ENCODE measurements around the gene AXIN1. TPM values are rescaled to one million over a fixed set of nuclear protein-coding genes. Genes with fewer than 3 reads are reported as not detected.
"Not testable (repeated sequence)": the region's sequence is repeated elsewhere in the genome, so short reads cannot be mapped to it uniquely, and the experiment has no call there.

The AXIN1 gene
- total RNA-seq, 1 experiment from 2014 or later: 52.4 TPM

DNA sequence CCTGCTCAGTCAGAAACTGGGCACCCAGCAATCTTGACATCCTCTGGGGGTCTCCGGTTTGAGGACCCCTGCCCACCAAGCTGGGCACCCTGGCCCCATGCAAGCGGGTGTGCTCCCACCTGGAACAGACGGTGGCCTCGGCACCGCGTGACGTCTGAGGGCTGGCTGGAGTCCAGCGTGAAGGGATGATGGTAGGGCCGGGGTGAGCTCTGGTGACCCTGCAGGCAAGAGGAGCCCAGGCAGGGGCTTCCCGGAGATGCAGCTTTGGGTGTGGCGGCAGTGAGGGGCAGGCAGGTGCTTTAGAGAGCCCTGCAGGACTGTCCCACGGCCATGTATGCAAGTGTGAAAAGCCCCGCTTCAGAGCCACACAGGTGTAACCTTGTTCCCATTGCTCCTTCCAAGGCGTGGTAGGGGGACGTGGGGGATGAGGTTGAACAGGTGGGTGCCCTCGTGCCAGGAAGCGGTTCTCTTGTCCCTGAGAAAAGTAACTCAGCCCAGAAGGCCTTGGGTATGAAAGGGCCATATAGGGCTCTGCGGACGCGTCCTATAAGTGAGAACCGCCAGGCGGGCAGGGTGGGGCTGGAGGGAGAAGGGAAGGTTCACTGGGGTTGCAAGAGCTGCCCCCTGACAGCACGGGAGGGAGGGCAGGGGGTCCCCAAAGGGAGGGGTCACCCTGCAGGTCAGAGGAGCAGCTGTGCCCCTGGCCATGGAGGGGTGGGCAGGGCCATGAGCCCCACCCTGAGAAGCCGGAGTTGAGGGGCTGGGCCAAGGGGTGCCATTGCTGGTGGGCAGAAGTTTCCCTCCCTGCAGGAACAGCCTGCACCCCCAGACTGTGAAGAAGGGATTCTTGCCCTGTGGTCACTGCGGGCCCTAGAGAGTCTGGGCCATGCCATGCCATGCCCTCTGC, 86.0 kb downstream of the AXIN1 start:
- H3K4me3 ChIP-seq (ENCODE audit: insufficient read depth, low read depth, low read length): no peak overlapping the region
- DNase-seq: no peak
- peaks cover 4% of the 10 kb centered on the region for H3K36me3 ChIP-seq (replicated peaks; ENCODE audit: control insufficient read depth, insufficient read depth, low read length)
- H3K27me3 ChIP-seq (ENCODE audit: control insufficient read depth, insufficient read depth, low read length): no peaks in the 10 kb centered on the region

DNA sequence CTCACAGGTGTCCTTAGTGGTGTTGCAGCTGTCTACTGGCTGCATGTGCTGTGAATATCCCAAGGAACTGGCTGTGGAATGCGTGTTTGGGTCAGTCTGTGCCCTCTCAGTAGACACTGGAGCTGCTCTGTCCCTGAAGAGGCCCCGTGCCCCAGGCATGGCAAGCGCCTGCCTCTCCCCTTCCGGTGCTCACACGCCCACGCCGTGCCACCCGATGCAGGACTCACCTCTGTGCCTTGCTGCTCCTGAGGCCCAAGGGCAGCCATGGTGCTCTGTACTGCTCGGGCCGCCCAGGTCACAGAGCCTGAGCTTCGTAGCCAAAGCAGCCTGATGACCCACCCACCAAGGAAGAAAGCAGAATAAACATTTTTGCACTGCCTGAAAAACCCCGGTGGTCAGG, 86.8 kb downstream of the AXIN1 start:
- peaks cover 4% of the 10 kb centered on the region for H3K36me3 ChIP-seq (replicated peaks; ENCODE audit: control insufficient read depth, insufficient read depth, low read length)
- H3K4me3 ChIP-seq (ENCODE audit: insufficient read depth, low read depth, low read length): no peak overlapping the region
- no peaks in the 10 kb centered on the region for H3K27me3 ChIP-seq (ENCODE audit: control insufficient read depth, insufficient read depth, low read length)
- peak; percentile 38 for DNase-seq

DNA sequence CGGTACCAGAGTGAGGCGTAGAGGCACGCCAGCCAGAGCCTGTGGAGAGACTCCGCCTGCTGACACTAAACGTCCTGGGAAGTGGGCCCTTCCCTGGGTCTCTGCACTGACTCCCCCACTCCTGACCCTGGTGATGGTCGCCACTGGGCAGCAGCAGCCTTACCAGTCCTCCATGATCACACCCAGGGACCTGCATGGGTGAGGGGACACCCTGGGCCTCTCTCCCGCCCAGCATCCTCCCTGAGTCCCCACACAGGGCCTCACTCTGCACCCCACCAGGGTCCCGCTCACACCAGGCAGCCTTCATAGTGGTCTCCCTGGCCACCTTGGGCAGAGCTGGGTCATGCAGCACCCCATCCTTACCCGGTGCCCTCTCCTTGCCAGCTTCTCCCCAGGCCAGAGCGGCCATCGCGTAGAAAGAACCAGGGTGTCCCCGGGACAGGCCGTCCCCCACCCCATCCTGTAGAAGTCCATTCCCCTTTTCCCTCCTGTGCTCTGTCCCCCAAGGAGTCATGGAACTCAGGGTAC, 87.5 kb downstream of the AXIN1 start:
- H3K36me3 ChIP-seq (replicated peaks; ENCODE audit: control insufficient read depth, insufficient read depth, low read length): peaks cover 6% of the 10 kb centered on the region
- DNase-seq: no peak
- H3K27me3 ChIP-seq (ENCODE audit: control insufficient read depth, insufficient read depth, low read length): no peaks in the 10 kb centered on the region
- no peak overlapping the region for H3K4me3 ChIP-seq (ENCODE audit: insufficient read depth, low read depth, low read length)

DNA sequence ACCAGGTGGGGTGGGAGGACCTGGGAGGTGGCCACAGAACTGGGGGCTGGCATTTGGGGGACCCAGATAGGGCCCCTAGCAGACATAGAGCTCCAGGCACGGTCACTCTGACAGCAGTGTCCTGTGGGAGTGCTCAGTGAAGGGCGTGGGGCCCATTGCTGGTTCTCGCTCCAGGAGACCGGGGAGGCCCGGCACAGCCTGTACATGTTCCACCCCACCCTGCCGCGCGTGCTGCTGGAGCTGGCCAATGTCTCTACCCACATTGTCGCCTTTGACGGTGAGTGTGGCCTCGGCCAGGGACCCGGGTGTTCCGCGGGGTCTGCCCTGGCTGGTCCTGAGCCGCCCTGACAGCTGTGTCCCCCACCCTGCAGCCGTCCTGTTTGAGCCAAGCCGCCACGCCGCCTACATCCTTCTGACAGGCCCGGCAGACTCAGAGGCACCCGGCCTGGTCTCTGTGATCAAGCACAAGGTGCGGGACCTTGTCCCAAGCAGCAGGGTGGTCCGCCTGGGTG, 88.0 kb downstream of the AXIN1 start:
- H3K36me3 ChIP-seq (replicated peaks; ENCODE audit: control insufficient read depth, insufficient read depth, low read length): peaks cover 8% of the 10 kb centered on the region
- peak; percentile 38 for DNase-seq
- no peak overlapping the region for H3K4me3 ChIP-seq (ENCODE audit: insufficient read depth, low read depth, low read length)
- no peaks in the 10 kb centered on the region for H3K27me3 ChIP-seq (ENCODE audit: control insufficient read depth, insufficient read depth, low read length)

DNA sequence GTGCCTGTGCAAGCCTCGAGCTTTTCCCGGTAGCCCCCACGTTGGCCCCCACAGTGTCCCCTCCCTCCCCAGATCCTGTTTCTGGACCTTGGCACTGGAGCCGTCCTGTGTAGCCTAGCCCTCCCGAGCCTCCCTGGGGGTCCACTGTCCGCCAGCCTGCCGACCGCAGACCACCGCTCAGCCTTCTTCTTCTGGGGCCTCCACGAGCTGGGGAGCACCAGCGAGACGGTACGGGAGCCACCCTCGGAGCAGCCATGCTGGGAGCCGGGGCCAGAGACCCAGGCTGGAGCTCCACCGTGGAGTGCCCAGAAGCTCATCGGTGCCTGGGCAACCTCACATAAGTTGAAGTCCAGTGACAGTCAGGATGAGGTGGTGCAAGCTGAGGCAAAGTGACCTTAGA, 88.6 kb downstream of the AXIN1 start:
- DNase-seq: no peak

DNA sequence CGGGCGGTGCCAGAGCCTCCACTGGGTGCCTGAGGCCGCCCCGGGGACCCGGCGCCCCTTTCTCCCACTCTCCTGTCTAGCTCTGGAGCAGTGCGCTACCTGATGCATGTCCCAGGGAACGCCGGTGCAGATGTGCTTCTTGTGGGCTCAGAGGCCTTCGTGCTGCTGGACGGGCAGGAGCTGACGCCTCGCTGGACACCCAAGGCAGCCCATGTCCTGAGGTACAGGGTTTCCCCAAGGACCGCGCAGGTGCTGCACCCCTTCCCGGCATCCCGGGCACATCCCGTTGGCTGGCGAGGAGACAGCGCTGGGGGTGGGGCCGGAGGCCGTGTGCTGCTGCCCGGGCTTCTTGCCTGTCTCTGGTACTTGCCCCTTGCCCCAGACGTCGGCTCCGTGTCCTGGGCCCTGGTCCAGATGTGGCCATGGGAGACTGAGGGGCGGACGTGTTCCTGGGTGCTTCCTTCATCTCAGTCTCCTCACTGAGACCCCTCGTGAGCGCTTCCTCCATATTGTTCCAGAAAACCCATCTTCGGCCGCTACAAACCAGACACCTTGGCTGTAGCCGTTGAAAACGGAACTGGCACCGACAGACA, 89.2 kb downstream of the AXIN1 start:
- DNase-seq: peak; percentile 34
- no peaks in the 10 kb centered on the region for H3K27me3 ChIP-seq (ENCODE audit: control insufficient read depth, insufficient read depth, low read length)
- H3K4me3 ChIP-seq (ENCODE audit: insufficient read depth, low read depth, low read length): no peak overlapping the region
- H3K36me3 ChIP-seq (replicated peaks; ENCODE audit: control insufficient read depth, insufficient read depth, low read length): peaks cover 8% of the 10 kb centered on the region

More for the DNA sequence above, 88.6 kb downstream of the AXIN1 start:
- no peak overlapping the region for H3K4me3 ChIP-seq (ENCODE audit: insufficient read depth, low read depth, low read length)
- peaks cover 8% of the 10 kb centered on the region for H3K36me3 ChIP-seq (replicated peaks; ENCODE audit: control insufficient read depth, insufficient read depth, low read length)
- no peaks in the 10 kb centered on the region for H3K27me3 ChIP-seq (ENCODE audit: control insufficient read depth, insufficient read depth, low read length)

DNA sequence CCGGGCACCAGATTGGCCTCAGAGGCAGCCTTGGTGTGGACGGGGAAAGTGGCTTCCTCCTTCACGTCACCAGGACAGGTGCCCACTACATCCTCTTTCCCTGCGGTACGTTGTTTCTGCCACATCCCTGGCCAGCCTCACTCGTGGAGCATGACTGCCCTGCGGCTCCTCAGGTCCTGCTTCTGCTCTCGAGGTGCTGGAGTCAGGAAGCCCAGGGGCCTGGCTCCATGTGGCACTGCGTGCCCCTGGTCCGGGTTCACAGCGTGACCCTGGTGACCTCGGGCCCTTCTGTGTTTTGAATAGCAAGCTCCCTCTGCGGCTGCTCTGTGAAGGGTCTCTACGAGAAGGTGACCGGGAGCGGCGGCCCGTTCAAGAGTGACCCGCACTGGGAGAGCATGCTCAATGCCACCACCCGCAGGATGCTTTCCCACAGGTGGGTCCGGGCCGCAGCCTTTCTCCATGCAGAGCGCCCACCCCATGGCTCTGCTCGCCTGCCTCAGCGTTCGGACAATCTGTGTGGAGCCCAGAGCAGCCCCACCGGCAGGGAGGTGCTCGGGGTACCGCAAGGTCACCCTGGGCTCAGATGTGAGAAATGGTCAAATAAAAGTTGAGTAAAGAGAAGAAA, 90.3 kb downstream of the AXIN1 start:
- Histone ChIP-seq H3K4me3 (ENCODE audit: insufficient read depth, low read depth, low read length) (no peak overlapping the region), H3K36me3 (replicated peaks; ENCODE audit: control insufficient read depth, insufficient read depth, low read length) (peaks cover 8% of the 10 kb centered on the region), H3K27me3 (ENCODE audit: control insufficient read depth, insufficient read depth, low read length) (no peaks in the 10 kb centered on the region)
- peak; percentile 46 for DNase-seq

DNA sequence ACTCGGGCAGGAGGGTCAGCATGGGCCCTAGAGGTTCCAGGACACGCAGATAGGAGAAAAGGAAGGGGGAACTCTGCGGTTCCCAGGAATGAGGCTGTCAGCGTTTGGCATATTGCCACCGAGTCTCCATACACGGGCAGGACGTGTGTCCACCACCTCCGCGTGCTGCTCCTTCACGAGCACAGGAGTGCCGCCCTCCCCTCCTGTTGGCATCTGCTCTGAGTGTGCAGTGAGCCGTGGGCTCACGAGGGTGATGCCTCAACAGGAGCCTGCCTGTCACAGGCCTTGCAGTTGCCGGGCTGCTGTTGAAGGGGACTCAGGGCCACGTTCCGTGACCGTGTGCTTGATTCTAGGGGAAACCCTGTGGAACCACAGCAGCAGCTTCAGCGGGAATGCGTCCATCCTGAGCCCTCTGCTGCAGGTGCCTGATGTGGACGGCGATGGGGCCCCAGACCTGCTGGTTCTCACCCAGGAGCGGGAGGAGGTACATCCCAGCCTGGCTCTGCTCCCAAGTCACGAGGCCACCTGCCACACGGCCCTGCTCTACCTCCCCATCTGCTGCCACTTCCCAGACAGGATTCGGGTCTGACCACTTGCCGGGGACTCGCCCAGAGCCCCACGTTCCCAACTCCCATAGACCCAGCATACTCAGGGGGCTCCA, 91.4 kb downstream of the AXIN1 start:
- H3K4me3 ChIP-seq (ENCODE audit: insufficient read depth, low read depth, low read length): no peak overlapping the region
- H3K27me3 ChIP-seq (ENCODE audit: control insufficient read depth, insufficient read depth, low read length): no peaks in the 10 kb centered on the region
- peaks cover 8% of the 10 kb centered on the region for H3K36me3 ChIP-seq (replicated peaks; ENCODE audit: control insufficient read depth, insufficient read depth, low read length)
- DNase-seq: no peak

DNA sequence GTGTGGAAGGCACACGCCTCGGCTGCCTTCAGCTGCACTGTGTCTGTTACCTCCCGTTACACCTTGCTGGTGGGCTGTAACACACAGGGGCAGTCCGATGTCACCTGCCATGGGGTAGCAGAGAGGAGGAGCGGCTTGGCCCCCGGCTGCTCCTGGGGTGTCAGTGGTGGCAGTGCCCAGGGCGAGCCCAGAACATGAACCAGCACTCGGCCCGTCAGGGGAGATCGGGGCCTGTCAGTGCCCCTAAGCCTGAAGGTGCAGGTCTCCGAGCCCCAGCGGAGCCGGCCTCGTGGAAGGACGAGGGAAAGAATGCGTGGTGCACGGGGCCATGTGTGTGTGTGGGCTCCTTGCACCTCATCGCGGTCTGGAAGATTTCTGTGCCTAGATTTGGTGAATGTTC, 92.2 kb downstream of the AXIN1 start:
- Histone ChIP-seq H3K4me3 (ENCODE audit: insufficient read depth, low read depth, low read length) (no peak overlapping the region), H3K27me3 (ENCODE audit: control insufficient read depth, insufficient read depth, low read length) (no peaks in the 10 kb centered on the region), H3K36me3 (replicated peaks; ENCODE audit: control insufficient read depth, insufficient read depth, low read length) (peaks cover 8% of the 10 kb centered on the region)
- DNase-seq: no peak

DNA sequence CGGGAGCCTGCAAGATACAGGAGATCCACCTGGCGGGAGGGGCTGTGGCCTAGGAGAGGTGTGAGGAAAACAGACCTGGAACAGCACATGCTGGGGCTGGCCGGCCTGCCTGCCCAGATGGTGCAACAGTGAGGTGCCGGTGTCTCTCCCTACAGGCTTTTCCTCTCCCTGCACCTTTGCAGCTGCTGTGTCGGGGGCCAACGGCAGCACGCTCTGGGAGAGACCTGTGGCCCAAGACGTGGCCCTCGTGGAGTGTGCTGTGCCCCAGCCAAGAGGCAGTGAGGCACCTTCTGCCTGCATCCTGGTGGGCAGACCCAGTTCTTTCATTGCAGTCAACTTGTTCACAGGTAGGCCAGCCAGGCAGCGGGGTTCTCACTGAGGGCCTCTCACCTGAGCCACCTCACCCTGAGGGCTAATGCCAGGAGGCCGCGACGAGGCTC, 92.7 kb downstream of the AXIN1 start:
- H3K27me3 ChIP-seq (ENCODE audit: control insufficient read depth, insufficient read depth, low read length): no peaks in the 10 kb centered on the region
- peak; percentile 50 for DNase-seq
- H3K36me3 ChIP-seq (replicated peaks; ENCODE audit: control insufficient read depth, insufficient read depth, low read length): peaks cover 8% of the 10 kb centered on the region
- no peak overlapping the region for H3K4me3 ChIP-seq (ENCODE audit: insufficient read depth, low read depth, low read length)

DNA sequence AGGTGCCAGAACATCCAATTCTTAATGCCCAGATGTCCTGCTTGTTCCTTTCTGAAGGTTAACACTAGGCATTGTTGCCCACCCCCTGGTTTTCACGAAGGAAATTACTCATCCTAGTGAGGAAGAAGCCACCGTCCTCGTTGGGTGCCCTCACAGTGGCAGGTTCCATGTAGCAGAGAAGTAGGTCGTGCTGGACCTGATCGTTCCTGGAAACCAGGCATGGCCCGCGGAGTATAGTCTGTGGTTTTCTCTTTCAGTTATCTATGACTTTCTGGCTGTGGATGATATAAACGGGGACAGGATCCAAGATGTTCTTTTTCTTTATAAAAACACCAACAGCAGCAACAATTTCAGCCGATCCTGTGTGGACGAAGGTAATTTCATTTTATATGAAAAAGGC, 93.3 kb downstream of the AXIN1 start:
- Histone ChIP-seq H3K27me3 (ENCODE audit: control insufficient read depth, insufficient read depth, low read length) (no peaks in the 10 kb centered on the region), H3K4me3 (ENCODE audit: insufficient read depth, low read depth, low read length) (no peak overlapping the region), H3K36me3 (replicated peaks; ENCODE audit: control insufficient read depth, insufficient read depth, low read length) (peaks cover 10% of the 10 kb centered on the region)
- DNase-seq: no peak

DNA sequence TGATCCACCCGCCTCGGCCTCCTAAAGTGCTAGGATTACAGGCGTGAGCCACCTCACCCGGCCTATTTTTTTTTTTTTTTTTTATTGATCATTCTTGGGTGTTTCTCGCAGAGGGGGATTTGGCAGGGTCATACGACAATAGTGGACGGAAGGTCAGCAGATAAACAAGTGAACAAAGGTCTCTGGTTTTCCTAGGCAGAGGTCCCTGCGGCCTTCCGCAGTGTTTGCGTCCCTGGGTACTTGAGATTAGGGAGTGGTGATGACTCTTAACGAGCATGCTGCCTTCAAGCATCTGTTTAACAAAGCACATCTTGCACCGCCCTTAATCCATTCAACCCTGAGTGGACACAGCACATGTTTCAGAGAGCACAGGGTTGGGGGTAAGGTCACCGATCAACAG, 94.4 kb downstream of the AXIN1 start:
- not testable (repeated sequence) for H3K4me3 ChIP-seq (ENCODE audit: insufficient read depth, low read depth, low read length); H3K27me3 ChIP-seq (ENCODE audit: control insufficient read depth, insufficient read depth, low read length)

DNA sequence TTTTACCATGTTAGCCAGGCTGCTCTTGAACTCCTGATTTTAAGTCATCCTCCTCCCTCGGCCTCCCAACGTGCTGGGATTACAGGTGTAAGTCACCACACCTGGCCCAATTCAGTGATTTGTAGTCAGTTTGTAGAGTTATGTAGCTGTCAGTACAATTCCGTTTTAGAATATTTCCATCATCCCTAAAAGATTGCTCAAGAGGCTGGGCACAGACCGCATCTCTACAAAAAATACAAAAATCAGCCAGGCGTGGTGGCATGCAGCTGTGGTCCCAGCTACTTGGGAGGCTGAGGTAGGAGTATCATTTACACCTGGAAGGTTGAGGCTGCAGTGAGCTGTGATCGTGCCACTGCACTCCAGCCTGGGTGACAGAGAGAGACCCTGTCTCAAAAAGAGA, 97.3 kb downstream of the AXIN1 start:
- no peak for DNase-seq
- Histone ChIP-seq H3K4me3 (ENCODE audit: insufficient read depth, low read depth, low read length) (no peak overlapping the region), H3K36me3 (replicated peaks; ENCODE audit: control insufficient read depth, insufficient read depth, low read length) (peaks cover 7% of the 10 kb centered on the region), H3K27me3 (ENCODE audit: control insufficient read depth, insufficient read depth, low read length) (no peaks in the 10 kb centered on the region)

More for the DNA sequence above, 94.4 kb downstream of the AXIN1 start:
- H3K36me3 ChIP-seq (replicated peaks; ENCODE audit: control insufficient read depth, insufficient read depth, low read length): peaks cover 11% of the 10 kb centered on the region
- DNase-seq: not testable (repeated sequence)

DNA sequence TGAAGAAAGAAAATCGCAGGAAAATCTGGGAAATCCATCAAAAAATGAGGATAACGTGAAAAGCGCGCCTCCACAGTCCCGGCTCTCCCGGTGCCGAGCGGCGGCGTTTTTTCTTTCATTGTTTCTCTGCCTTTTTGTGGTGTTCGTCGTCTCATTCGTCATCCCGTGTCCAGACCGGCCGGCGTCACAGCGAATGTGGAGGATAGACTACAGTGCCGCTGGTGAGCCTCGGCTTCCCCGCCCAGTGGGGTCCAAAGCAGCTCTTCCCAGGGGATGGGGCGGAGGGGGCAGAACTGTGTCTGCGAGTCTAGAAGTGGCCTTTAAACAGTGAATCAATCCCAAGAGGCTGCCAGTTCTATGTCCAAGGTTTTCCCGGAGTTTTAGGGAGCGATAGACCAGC, 98.1 kb downstream of the AXIN1 start:
- no peak for DNase-seq
- no peaks in the 10 kb centered on the region for H3K27me3 ChIP-seq (ENCODE audit: control insufficient read depth, insufficient read depth, low read length)
- no peak overlapping the region for H3K4me3 ChIP-seq (ENCODE audit: insufficient read depth, low read depth, low read length)
- peaks cover 3% of the 10 kb centered on the region for H3K36me3 ChIP-seq (replicated peaks; ENCODE audit: control insufficient read depth, insufficient read depth, low read length)

Measured in H7 (cell line).